Gastroesophageal sphincter (tissue), 3 donors: ENCODE results near the gene IL19.

Experiments
- EP300 ChIP-seq: sonication (generic); formaldehyde crosslinking; IDR thresholded peaks from one replicate; pipeline ENCODE4 v1.6.1; 2017; ENCODE audit warnings: antibody characterized with exemption, mild to moderate bottlenecking
- POLR2A ChIP-seq, 2 donors: fragments of 450-650 bp; IDR thresholded peaks; one replicate each; pipeline ENCODE4 v1.6.1; 2017; ENCODE audit warnings: antibody characterized with exemption in 2 of 2, mild to moderate bottlenecking in 2 of 2, moderate library complexity in 1 of 2
- POLR2AphosphoS5 ChIP-seq: sonication (generic); formaldehyde crosslinking; IDR thresholded peaks from one replicate; pipeline ENCODE4 v1.6.1; 2017; ENCODE audit warnings: antibody characterized with exemption
- TF ChIP-seq, protein P1 (sequence below), 4 experiments: fragments of 200-600 bp in 2 of 4; fragments of 450-650 bp in 2 of 4; sonication (generic) in 1 of 4; IDR thresholded peaks; one replicate each; pipeline ENCODE4 v1.5.1; 2017 to 2019; ENCODE audit warnings: antibody characterized with exemption in 4 of 4, mild to moderate bottlenecking in 2 of 4, moderate library complexity in 2 of 4

DNA sequence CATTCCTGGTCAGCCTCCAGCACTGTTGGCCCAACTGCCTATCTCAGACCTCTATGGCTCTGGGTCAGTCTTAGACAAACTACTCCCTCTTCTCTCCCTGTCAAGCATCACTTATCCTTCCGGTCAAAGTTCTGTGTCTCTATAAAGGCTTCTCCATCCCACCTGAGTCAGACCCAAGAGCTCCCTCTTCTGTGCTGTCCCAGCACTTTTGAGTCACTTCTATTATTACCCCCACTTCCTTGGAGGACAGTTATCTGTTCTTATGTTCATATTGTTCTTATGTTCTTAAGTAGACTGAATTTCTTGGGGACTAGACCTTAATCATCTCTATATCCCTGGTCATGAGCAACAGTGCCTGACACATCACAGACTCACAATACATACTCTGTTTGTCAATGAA, 30.9 kb downstream of the IL19 start:
- TF ChIP-seq, protein P1, sequence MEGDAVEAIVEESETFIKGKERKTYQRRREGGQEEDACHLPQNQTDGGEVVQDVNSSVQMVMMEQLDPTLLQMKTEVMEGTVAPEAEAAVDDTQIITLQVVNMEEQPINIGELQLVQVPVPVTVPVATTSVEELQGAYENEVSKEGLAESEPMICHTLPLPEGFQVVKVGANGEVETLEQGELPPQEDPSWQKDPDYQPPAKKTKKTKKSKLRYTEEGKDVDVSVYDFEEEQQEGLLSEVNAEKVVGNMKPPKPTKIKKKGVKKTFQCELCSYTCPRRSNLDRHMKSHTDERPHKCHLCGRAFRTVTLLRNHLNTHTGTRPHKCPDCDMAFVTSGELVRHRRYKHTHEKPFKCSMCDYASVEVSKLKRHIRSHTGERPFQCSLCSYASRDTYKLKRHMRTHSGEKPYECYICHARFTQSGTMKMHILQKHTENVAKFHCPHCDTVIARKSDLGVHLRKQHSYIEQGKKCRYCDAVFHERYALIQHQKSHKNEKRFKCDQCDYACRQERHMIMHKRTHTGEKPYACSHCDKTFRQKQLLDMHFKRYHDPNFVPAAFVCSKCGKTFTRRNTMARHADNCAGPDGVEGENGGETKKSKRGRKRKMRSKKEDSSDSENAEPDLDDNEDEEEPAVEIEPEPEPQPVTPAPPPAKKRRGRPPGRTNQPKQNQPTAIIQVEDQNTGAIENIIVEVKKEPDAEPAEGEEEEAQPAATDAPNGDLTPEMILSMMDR (IDR thresholded peaks at IDR 0.05), result no peak
- TF ChIP-seq POLR2A (IDR thresholded peaks at IDR 0.05) (no peak), EP300 (no peak), POLR2AphosphoS5 (no peak)
